A673 (cell line): ENCODE data around the gene PCDH7.

Source experiments
- CTCF ChIP-seq: fragments of 300-800, 200-600 bp; sonication (generic); conservative IDR thresholded peaks from 2 replicates; pipeline ENCODE4 v1.5.1; 2017; ENCODE audit warnings: low read depth, mild to moderate bottlenecking, antibody characterized with exemption, low read length, moderate library complexity, mixed read lengths
- EZH2 ChIP-seq: fragments of 200-600 bp; sonication (generic); IDR thresholded peaks from 2 replicates; pipeline ENCODE4 v1.6.1; 2017; ENCODE audit warnings: borderline replicate concordance, low read depth, mild to moderate bottlenecking, mixed read lengths, antibody characterized with exemption, low read length; ENCODE audit not compliant: poor library complexity, severe bottlenecking

DNA sequence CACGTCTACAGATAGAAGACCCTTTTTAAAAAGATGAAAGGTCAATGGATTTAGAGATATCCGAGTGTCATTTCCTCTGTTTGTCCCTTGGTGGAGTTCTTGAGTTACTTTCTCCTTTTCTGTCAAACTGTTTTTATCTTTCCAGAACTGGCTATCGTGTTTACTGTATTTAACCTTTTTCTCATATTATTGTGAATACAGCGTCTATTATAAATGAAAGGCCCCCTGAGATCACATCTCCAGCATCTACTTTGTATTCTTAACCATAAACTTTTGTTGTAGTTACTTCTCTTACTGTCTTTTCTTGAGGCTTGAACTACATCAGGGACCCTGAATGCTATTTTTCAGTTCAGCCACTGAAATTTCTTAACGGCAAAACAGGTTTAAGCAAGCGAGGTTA lies 4.0 kb upstream of the PCDH7 start:
- TF ChIP-seq CTCF (peak; percentile 71), EZH2 (no peak)
